Tibial nerve (tissue), 3 donors: ENCODE data around the gene PRSS48.

Experiments
- CTCF ChIP-seq, 5 experiments: fragments of 200-600 bp in 3 of 5; fragments of 450-650 bp in 2 of 5; sonication (generic) in 3 of 5; IDR thresholded peaks; one replicate each; pipeline ENCODE4 v1.5.1; 2016 to 2019; ENCODE audit warnings: antibody characterized with exemption in 5 of 5, mild to moderate bottlenecking in 3 of 5, moderate library complexity in 2 of 5
- POLR2A ChIP-seq, 2 donors: fragments of 450-650 bp; IDR thresholded peaks; one replicate each; pipeline ENCODE4 v1.6.1; 2017; ENCODE audit warnings: antibody characterized with exemption in 2 of 2, mild to moderate bottlenecking in 2 of 2, moderate library complexity in 2 of 2

GRCh38 chr4:151325111-151325948 is 48.4 kb downstream of the PRSS48 start, which contains the start of gene SH3D19:
- TF ChIP-seq CTCF (IDR thresholded peaks at IDR 0.05) (peak in 2 of 5 experiments; percentile 15 to 35), POLR2A (IDR thresholded peaks at IDR 0.05) (peak in 1 of 2 donors; percentile 69)
